HG02588 (cell line): Measurements from ENCODE around the gene TRPM2.
"Not testable (repeated sequence)": the region's sequence is repeated elsewhere in the genome, so short reads cannot be mapped to it uniquely, and the experiment has no call there.

Experiments used
- ATAC-seq: cut with Tn5 transposase; IDR thresholded peaks from one replicate; pipeline ENCODE4 v1.9.1; 2021; ENCODE audit warnings: mild to moderate bottlenecking, moderate library complexity; ENCODE audit not compliant: unreplicated experiment

Gene TRPM2

GRCh38 chr21:44405948-44406872 lies 52.8 kb downstream of the TRPM2 start:
- no peak for ATAC-seq

GRCh38 chr21:44406953-44407352 lies 53.5 kb downstream of the TRPM2 start:
- ATAC-seq = no peak

- ATAC-seq = no peak
These were observed 54.1 kb downstream of the TRPM2 start for GRCh38 chr21:44407493-44407892.

- ATAC-seq = no peak
These were observed 54.8 kb downstream of the TRPM2 start for GRCh38 chr21:44408226-44408625.

DNA sequence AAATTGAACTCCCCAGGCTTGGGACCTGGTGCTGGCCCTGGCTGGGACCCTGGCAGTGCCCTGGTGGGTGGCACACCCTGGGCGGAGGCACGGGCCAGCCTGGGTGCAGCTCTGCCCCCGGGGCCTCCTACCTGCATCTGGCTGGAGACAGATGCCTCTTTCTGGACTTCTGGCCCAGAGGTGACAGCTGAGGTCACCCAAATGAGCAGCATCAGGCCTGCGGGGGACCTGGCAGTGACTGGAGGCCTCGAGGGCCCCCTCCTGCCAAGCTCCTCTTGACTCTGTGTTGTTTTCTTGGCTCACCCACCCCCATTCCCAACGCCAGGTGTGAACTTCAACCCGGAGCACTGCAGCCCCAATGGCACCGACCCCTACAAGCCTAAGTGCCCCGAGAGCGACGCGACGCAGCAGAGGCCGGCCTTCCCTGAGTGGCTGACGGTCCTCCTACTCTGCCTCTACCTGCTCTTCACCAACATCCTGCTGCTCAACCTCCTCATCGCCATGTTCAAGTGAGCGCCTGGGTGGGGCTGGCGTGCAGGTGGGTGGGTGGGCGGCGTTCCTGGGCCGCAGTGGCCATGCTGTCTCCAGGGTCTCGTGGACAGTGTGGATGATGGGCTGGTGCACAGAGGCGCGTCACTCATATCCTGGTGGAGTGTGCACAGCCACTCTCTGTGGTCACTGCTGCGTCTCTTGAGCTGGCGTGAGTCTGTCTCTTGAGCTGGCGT lies 60.3 kb downstream of the TRPM2 start:
- no peak for ATAC-seq

GRCh38 chr21:44414291-44415072 lies 61.1 kb downstream of the TRPM2 start:
- no peak for ATAC-seq

DNA sequence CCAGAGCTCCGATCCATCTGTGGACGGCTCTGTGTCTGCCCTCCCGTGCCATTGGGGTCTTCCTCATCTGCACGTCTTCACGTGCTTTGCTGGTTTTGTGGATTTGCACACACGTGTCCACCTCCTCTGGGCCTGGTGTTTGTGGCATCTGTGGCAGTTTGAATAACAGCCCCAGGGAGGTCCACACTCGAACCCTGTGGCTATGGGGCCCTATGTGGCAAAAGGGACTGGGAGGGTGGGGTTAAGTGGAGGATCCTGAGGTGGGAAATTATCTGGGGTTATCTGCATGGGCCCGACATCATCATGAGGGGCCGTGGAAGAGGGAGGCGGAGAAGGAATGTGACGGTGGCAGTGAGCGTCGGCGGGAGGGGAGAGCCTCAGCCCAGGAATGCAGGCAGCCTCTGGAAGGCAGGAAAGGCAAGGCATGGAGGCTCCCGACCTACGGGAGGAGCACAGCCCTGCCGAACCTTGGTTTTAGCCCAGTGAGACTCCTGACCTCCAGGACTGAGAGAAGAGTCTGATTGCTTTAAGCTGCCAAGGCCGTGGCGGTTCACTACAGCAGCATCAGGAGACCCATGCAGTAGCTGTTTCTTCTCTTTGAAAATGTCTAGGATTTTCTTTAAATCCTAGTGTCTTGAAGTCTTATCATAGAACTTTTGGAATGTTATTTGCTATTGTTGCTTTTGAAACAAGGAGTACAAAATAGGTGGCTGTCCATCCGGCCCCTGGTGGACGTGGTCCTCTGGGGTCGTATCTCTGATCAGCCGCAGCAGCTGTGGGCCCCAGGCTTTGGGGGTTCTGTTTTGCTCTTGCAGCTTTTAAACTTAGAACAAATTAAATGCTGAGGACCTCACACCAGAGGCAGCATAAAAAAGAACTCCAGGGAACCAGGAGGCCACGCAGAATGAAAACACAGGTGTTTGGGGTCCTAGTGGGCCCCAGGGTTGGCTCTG lies 61.9 kb downstream of the TRPM2 start:
- no peak for ATAC-seq

DNA sequence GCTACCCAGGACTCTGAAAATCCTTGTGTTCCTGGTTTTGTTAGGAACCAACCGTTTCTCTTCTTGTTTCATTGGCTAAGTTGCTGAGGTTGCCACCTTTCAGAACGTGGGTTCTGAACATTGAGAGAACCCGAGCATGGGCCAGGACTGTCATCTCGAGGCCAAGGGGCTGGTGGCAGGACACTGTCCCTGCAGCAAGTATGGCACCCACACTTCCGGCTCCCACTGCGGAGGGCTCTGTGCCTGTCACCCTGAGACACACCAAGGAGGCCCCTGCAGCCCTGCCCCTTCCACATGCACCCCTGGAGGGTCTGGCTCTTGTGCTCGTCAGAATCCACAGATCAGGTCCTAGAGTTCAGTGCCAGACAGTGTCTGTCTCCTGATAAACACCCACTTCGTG lies 62.8 kb downstream of the TRPM2 start:
- ATAC-seq = no peak

GRCh38 chr21:44417621-44418107 lies 64.2 kb downstream of the TRPM2 start:
- not testable (repeated sequence) for ATAC-seq

GRCh38 chr21:44418108-44418875 lies 64.9 kb downstream of the TRPM2 start:
- no peak for ATAC-seq

- ATAC-seq = no peak
These were observed 65.4 kb downstream of the TRPM2 start for GRCh38 chr21:44418876-44419230.

DNA sequence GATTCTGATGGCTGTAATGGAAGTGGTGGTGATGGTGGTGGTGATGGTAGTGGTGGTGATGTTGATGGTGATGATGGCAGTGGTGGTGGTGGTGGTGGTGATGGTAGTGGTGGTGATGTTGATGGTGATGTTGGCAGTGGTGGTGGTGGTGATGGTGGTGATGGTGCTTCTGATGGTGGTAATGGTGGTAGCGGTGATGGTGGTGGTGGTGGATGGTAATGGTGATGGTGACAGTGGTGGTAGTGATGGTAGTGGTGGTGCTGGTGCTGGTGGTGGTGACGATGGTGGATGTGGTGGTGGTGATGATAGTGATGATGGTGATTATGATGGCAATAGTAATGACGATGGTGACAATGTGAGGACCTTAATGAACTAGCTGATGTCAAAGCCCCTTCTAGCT lies 66.3 kb downstream of the TRPM2 start:
- no peak for ATAC-seq

DNA sequence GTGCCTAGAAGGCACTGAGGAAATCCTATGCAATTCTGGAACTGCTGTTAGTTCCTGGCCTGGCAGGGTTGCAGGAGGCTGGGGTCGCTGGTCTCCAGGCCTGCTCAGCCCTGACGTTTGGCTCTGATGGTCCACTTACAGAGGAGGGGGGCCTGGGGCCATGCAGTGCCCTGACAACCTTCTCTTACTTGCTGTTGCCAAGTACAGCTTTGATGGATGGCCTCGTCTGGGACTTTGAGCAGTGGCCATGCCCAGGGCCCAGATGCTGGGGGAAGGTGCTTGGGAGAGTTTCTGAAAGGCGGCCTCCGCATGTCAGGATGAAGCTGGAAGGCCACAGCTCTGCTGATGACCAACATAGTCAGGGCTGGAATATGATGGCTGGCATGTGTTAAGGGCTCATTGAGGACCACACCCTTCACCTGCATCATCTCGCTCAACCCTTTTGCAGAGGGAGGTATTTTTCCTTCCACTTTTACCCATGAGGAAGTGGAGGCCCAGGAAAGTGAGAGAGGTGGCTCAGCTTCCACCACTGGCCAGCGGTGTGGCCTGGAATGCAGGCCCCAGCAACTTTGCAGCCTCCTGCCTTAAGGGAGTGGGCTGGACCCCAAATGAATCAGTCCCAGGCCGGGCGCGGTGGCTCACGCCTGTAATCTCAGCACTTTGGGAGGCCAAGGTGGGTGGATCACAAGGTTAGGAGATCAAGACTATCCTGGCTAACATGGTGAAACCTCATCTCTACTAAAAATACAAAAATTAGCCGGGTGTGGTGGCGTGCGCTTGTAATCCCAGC lies 67.2 kb downstream of the TRPM2 start:
- ATAC-seq = no peak

- no peak for ATAC-seq
These were observed 68.8 kb downstream of the TRPM2 start for GRCh38 chr21:44421901-44422840.

DNA sequence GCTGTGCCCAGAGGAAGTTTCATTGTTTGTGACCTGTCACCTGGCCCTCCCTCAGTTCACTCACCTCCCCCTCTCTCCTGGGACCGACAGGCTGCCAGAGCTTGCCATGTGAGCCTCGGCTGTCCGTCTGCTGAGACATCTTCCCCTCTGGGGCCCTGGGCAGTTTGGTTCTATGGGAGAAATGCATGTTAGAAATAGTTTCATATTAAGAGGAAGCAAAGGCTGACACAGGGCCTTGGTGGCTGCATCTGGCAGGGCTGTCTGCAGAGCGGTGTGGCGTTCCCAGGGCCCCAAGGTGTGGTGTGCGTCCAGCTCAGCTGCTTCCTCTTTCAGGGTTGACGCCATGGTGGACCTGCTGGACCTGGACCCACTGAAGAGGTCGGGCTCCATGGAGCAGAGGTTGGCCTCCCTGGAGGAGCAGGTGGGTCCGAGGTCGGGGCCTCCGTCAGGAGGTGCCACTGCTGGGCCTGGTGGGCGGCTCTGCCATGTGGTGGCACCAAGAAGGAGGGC lies 69.9 kb downstream of the TRPM2 start:
- ATAC-seq = no peak

GRCh38 chr21:44423941-44424607 lies 70.7 kb downstream of the TRPM2 start:
- ATAC-seq = no peak
